GM12875 (cell line): ENCODE results near the gene RER1.

ENCODE experiments used
- H3K4me3 ChIP-seq: one replicate; pipeline ENCODE4 v1.5.1; 2011; ENCODE audit warnings: low read depth, low read length, control low read depth
- CTCF ChIP-seq: IDR thresholded peaks from 2 replicates; pipeline ENCODE4 v1.5.1; 2011; ENCODE audit warnings: low read depth, mild to moderate bottlenecking, control low read depth, inconsistent platforms, low read length, moderate library complexity, borderline replicate concordance; ENCODE audit not compliant: insufficient read depth

RER1 gene

GRCh38 chr1:2396059-2396458, 4.4 kb downstream of the RER1 start:
- no peak overlapping the region for H3K4me3 ChIP-seq
- no peak for TF ChIP-seq CTCF

- no peak overlapping the region for H3K4me3 ChIP-seq
- TF ChIP-seq CTCF, result no peak
These were observed 4.8 kb downstream of the RER1 start for GRCh38 chr1:2396476-2396875.

- TF ChIP-seq CTCF, result no peak
- no peak overlapping the region for H3K4me3 ChIP-seq
These were observed 5.5 kb downstream of the RER1 start for GRCh38 chr1:2397007-2397679.

- TF ChIP-seq CTCF, result no peak
- no peak overlapping the region for H3K4me3 ChIP-seq
These were observed 7.2 kb downstream of the RER1 start for GRCh38 chr1:2398871-2399270.

- H3K4me3 ChIP-seq, result no peak overlapping the region
- no peak for TF ChIP-seq CTCF
These were observed 8.4 kb downstream of the RER1 start for GRCh38 chr1:2399890-2400575.

GRCh38 chr1:2400576-2400909, 8.9 kb downstream of the RER1 start:
- no peak for TF ChIP-seq CTCF
- no peak overlapping the region for H3K4me3 ChIP-seq

- no peak overlapping the region for H3K4me3 ChIP-seq
- TF ChIP-seq CTCF, result no peak
These were observed 9.5 kb downstream of the RER1 start for GRCh38 chr1:2400950-2401649.
